Measurements from ENCODE around the gene COL15A1. TPM values are rescaled to one million over a fixed set of nuclear protein-coding genes. Genes with fewer than 3 reads are reported as not detected.
A peak's percentile ranks its signal among the peaks of the same experiment; 100 is the strongest.

Gene COL15A1
- total and polyA plus RNA-seq, 8 donors = 10.7 to 173 (median 27.8) TPM

GRCh38 chr9:98902516-98902915 lies 41.2 kb upstream of the COL15A1 start:
- Histone ChIP-seq H3K4me3 (no peak overlapping the region), H3K36me3 (no peaks in the 10 kb centered on the region), H3K27ac (no peak overlapping the region), H3K4me1 (peaks cover 0 to 19% (median 6%) of the 10 kb centered on the region in 4 donors), H3K27me3 (no peaks in the 10 kb centered on the region), H3K9me3 (no peaks in the 10 kb centered on the region)
- no peak for TF ChIP-seq POLR2A (IDR thresholded peaks at IDR 0.05)
- TF ChIP-seq, protein P1, sequence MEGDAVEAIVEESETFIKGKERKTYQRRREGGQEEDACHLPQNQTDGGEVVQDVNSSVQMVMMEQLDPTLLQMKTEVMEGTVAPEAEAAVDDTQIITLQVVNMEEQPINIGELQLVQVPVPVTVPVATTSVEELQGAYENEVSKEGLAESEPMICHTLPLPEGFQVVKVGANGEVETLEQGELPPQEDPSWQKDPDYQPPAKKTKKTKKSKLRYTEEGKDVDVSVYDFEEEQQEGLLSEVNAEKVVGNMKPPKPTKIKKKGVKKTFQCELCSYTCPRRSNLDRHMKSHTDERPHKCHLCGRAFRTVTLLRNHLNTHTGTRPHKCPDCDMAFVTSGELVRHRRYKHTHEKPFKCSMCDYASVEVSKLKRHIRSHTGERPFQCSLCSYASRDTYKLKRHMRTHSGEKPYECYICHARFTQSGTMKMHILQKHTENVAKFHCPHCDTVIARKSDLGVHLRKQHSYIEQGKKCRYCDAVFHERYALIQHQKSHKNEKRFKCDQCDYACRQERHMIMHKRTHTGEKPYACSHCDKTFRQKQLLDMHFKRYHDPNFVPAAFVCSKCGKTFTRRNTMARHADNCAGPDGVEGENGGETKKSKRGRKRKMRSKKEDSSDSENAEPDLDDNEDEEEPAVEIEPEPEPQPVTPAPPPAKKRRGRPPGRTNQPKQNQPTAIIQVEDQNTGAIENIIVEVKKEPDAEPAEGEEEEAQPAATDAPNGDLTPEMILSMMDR (IDR thresholded peaks at IDR 0.05) = no peak
- TF ChIP-seq POLR2AphosphoS5 (IDR thresholded peaks at IDR 0.05) = no peak
- TF ChIP-seq EP300 (IDR thresholded peaks at IDR 0.05) = no peak
- intact Hi-C loops (cut with DNase I; ENCODE audit: low total_unique reads) = no loop called here
- no peak for DNase-seq
- WGBS, 5 donors = 79 to 100% (median 89%) methylated on average over 1 of the region's 1 CpG

GRCh38 chr9:98902925-98903324 lies 40.8 kb upstream of the COL15A1 start:
- Histone ChIP-seq H3K36me3 (no peaks in the 10 kb centered on the region), H3K4me3 (no peak overlapping the region), H3K9me3 (no peaks in the 10 kb centered on the region), H3K27me3 (no peaks in the 10 kb centered on the region), H3K4me1 (peaks cover 0 to 20% (median 7%) of the 10 kb centered on the region in 4 donors), H3K27ac (no peak overlapping the region)
- TF ChIP-seq, protein P1 (IDR thresholded peaks at IDR 0.05) = no peak
- TF ChIP-seq POLR2AphosphoS5 (IDR thresholded peaks at IDR 0.05) (no peak), EP300 (IDR thresholded peaks at IDR 0.05) (no peak)
- intact Hi-C loops (cut with DNase I; ENCODE audit: low total_unique reads) = no loop called here
- DNase-seq = no peak
- 69 to 97% (median 79%) methylated on average over 5 of the region's 5 CpGs for WGBS, 5 donors

DNA sequence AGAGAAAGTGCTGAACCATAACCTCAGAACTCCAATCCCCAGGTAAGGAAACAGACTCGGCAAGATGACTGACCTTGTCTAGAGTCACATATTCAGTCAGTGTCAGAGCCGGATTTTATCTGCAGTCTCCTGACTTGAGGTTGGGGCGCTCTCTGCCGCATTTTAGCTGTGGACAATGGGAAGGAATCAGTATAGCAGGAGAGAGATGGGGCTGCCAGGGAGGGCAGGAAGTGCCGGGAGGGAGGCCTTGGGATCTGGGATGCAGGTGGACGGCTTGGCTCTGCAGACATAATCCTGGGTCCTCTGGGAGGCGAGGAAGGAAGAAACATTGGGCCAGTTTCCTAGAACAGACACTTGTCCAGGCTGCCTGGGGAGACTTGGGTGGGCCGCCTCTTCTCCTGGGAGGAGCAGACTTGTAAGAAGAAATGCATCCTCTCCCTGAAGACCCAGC lies 39.7 kb upstream of the COL15A1 start:
- Histone ChIP-seq H3K4me1 (peaks cover 0 to 31% (median 16%) of the 10 kb centered on the region in 4 donors), H3K27me3 (no peaks in the 10 kb centered on the region), H3K36me3 (no peaks in the 10 kb centered on the region), H3K9me3 (no peaks in the 10 kb centered on the region), H3K27ac (no peak overlapping the region), H3K4me3 (no peak overlapping the region)
- intact Hi-C loops (cut with DNase I; ENCODE audit: low total_unique reads) = no loop called here
- no peak for DNase-seq
- TF ChIP-seq EP300 (IDR thresholded peaks at IDR 0.05) = no peak
- no peak for TF ChIP-seq POLR2A (IDR thresholded peaks at IDR 0.05)
- WGBS, 5 donors = 83 to 88% (median 86%) methylated on average over 8 of the region's 8 CpGs

- peaks cover 0 to 27% (median 13%) of the 10 kb centered on the region in 4 donors for H3K4me1 ChIP-seq
- no peak overlapping the region for H3K4me3 ChIP-seq
- WGBS, 5 donors = 60 to 77% (median 67%) methylated on average over 4 of the region's 4 CpGs
- no peak overlapping the region for H3K27ac ChIP-seq
- no peak for DNase-seq
- TF ChIP-seq EP300 (IDR thresholded peaks at IDR 0.05) (no peak), POLR2AphosphoS5 (IDR thresholded peaks at IDR 0.05) (no peak), POLR2A (IDR thresholded peaks at IDR 0.05) (no peak)
- TF ChIP-seq, protein P1 (IDR thresholded peaks at IDR 0.05) = no peak
- no peaks in the 10 kb centered on the region for H3K36me3 ChIP-seq
- H3K9me3 ChIP-seq = no peaks in the 10 kb centered on the region
- intact Hi-C loops (cut with DNase I; ENCODE audit: low total_unique reads) = no loop called here
- no peaks in the 10 kb centered on the region for H3K27me3 ChIP-seq
These were observed 38.7 kb upstream of the COL15A1 start for GRCh38 chr9:98905015-98905414.

DNA sequence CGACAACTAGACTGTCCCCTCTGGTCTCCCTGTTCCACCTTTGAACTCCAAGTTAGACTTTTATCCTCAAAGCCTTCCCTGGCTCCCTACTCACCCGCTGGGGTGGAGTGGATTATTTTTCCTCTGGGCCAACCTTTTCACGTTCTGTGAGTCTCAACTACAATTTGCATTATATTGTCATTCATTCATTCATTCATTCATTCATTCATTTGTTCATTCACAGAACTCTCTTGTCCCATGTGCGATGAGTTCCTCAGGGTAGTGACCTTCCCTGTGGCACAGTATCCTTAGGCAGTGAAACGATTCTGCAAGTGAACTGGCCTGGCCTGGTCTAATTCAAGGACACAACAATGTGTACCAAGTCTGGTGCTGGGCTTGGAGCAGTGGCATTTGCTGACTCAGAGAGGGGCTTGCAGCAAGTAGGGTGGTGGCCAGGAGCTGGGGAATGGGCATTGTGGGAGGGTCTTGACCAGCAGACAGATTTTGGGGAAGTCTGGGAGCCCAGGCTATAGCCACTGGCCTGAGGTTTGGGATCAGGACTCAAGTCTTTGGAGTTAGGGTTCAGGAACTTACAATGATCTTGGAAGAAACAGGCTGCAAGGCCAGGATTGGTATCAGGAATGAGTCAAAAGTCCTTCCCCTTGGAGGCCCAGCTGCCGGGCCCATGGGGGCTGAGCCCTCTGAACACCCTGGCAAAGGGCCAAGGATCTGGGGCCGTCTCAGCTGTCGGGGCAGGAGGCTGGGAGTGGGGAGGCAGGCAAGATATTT lies 37.2 kb upstream of the COL15A1 start:
- H3K27me3 ChIP-seq = no peaks in the 10 kb centered on the region
- intact Hi-C loops (cut with DNase I; ENCODE audit: low total_unique reads) = no loop called here
- peaks cover 0 to 24% (median 13%) of the 10 kb centered on the region in 4 donors for H3K4me1 ChIP-seq
- no peak for TF ChIP-seq POLR2AphosphoS5 (IDR thresholded peaks at IDR 0.05)
- no peak for TF ChIP-seq POLR2A (IDR thresholded peaks at IDR 0.05)
- TF ChIP-seq, protein P1 (IDR thresholded peaks at IDR 0.05) = no peak
- no peak for TF ChIP-seq EP300 (IDR thresholded peaks at IDR 0.05)
- peak in 1 of 2 donors; percentile 55 for DNase-seq
- WGBS, 5 donors = 57 to 62% (median 59%) methylated on average over 8 of the region's 8 CpGs
- peak overlapping the region; percentile 4 to 59 (median 41) for H3K27ac ChIP-seq
- no peaks in the 10 kb centered on the region for H3K36me3 ChIP-seq
- no peaks in the 10 kb centered on the region for H3K9me3 ChIP-seq
- no peak overlapping the region for H3K4me3 ChIP-seq

Measured in stomach (tissue), 9 donors.